Stomach (tissue), 4 donors: ENCODE measurements around the gene SORCS2.

Source experiments
- CTCF ChIP-seq, 7 experiments: fragments of 450-650 bp in 4 of 7; fragments of 200-600 bp in 3 of 7; sonication (generic) in 3 of 7; IDR thresholded peaks; one replicate each; pipeline ENCODE4 v1.5.1; 2016 to 2019; ENCODE audit warnings: antibody characterized with exemption in 7 of 7, control low read depth in 2 of 7, mild to moderate bottlenecking in 1 of 7
- EP300 ChIP-seq: sonication (generic); formaldehyde crosslinking; IDR thresholded peaks from one replicate; pipeline ENCODE4 v1.6.1; 2017; ENCODE audit warnings: antibody characterized with exemption
- POLR2A ChIP-seq, 4 donors: fragments of 450-650 bp; IDR thresholded peaks; one replicate each; pipeline ENCODE4 v1.6.1; 2016; ENCODE audit warnings: antibody characterized with exemption in 4 of 4, control low read depth in 2 of 4, mild to moderate bottlenecking in 1 of 4, moderate library complexity in 1 of 4
- POLR2AphosphoS5 ChIP-seq, 3 donors: sonication (generic); formaldehyde crosslinking; IDR thresholded peaks; one replicate each; pipeline ENCODE4 v1.6.1; 2016; ENCODE audit warnings: antibody characterized with exemption in 3 of 3

DNA sequence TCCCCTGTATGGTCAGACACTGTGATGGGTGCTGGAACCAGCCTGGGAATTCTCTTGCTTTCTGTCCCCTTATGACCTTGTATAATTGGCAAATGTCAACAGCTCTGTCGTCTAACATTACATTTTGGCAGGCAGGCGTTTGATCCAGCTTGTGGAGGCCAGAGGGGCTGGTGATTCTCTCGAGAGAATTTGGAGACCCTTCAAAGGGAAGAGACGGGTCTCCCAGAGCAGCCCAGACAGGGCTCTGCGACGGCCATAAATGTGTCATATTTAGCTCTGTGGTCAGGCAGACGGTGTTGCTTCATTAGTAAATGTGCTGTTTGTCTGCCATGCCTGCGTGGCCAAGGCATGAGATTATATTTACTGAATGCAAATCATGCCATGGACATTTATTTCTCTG lies 68.7 kb downstream of the SORCS2 start:
- no peak for TF ChIP-seq POLR2A (IDR thresholded peaks at IDR 0.05)
- no peak for TF ChIP-seq EP300
- no peak for TF ChIP-seq CTCF (IDR thresholded peaks at IDR 0.05)
- no peak for TF ChIP-seq POLR2AphosphoS5 (IDR thresholded peaks at IDR 0.05)
